Stimulated activated CD8-positive, alpha-beta memory T cell treated with anti-CD3 and anti-CD28 coated beads, Interleukin-15, amount 100 ng/mL, for 4 hours (primary cell): ENCODE data around the gene SRSF2.
A peak's percentile ranks its signal among the peaks of the same experiment; 100 is the strongest.
"Not testable (repeated sequence)": the region's sequence is repeated elsewhere in the genome, so short reads cannot be mapped to it uniquely, and the experiment has no call there.

Source experiments
- DNase-seq, 2 donors: peaks; one replicate each; pipeline ENCODE4 v3.0.0-alpha.2; 2020; ENCODE audit warnings: low read depth in 2 of 2

Gene SRSF2

GRCh38 chr17:76737082-76737675 is at the start of gene SRSF2:
TSS of gene SRSF2 (minus strand) at chr17:76737331. CDS start at chr17:76737160, 171 bp downstream.
- DNase-seq: peak; percentile 95 to 99

- no peak for DNase-seq
Observed at GRCh38 chr17:76784926-76785325, 47.8 kb upstream of the SRSF2 start.

- DNase-seq: no peak
Observed at GRCh38 chr17:76783146-76783545, 46.0 kb upstream of the SRSF2 start.

DNA sequence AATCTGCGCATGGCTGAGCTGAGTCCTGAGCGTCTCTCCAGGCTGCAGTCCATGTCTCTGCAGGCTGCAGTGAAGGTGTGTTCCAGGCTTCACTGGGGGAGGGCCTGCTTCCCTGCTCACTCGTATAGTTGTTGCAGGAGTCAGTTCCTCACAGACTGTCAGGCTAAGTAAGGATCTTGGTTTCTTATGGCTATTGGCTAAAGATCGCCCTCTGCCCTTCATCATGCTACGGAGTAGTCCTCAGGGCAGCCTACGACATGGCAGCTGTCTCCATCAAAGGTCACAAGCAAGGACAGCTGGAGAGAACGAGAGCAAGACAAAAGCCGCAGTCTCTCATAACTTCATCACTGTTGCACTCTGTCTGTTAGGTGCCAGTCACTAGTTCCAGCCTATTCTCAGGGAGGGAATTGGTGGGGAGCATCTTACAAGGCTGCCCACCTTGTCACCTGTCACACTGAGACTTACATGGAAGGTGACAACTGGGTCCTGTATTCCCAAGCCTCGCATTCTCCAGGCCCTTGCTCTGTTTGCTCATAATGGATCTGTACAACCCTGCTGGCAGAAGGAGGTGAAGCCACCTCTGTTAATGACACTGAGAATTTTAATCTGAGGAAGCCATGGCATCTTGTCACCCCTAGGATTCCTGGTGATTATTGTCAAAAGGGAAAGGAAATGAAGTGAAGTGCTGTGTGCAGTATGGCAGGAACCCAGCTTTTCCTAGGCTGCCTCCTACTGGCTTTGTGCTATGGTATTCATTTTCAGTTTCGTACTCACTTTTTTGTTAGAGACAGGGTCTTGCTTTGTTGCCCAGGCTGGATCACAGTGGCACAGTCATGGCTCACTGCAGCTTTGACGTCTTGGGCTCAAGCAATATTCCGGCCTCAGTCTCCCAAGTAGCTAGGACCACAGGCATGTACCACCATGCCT is 44.2 kb upstream of the SRSF2 start:
- no peak for DNase-seq

GRCh38 chr17:76775021-76775600 is 38.0 kb upstream of the SRSF2 start:
- no peak for DNase-seq

GRCh38 chr17:76772842-76773525 is 35.9 kb upstream of the SRSF2 start:
- DNase-seq: peak; percentile 13 to 60

DNA sequence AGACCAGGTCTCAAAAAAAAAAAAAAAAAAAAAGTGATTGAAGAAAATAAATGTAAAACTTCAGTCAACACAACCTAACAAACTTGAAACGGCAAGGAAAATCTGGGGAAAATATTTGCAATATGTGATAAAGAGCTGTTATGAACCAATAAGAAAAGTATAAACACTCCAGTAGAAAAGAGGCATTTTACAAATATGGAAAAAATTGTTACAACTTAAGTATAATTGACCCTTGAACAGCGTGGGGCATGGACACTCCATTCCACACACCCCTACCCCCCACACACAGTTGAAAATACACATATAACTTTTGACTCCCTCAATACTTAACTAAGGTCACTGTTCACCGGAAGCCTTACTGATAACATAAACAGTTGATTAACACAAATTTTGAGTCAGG is 21.4 kb upstream of the SRSF2 start:
- no peak for DNase-seq

DNA sequence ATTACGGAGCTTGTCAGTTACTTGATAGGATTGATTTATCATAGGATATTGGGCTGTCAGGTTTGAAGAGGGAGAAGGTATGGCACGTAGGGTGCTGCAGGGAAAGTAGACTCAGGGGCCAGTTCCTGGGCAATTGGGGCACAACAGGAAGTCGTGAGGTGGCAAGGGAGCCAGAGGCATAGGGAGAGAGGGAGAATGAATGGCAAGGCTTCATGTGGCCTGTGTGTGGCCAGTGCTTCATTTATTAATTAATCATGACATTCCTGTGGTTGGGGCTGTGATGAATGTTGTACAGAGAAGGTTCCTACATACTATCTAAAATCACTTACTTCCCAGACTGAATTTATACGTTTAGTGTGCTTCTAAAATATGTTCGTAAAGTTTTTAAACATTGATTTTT is 20.1 kb upstream of the SRSF2 start:
- no peak for DNase-seq

DNA sequence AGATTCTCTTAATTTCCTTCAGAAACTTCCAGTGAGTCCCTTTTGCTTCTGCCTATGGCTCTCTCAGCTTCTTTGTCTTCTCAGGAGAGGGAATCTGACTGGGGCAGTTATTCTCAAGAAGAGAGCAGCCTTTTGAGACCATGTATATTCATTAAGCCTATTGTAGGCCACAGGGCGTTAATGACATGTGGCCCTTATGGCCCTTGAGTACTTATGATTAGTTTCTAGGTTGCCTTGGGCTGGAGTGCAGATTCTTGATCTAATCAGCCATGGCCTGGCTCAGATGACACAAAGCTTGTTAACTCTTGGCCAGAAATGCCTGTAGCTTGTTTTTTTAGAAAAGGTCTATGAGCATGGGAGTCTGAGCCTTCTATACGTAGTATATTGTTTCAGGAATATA is 18.2 kb upstream of the SRSF2 start:
- no peak for DNase-seq

- no peak for DNase-seq
Observed at GRCh38 chr17:76753061-76753961, 16.2 kb upstream of the SRSF2 start.

- no peak for DNase-seq
Observed at GRCh38 chr17:76752006-76752405, 14.9 kb upstream of the SRSF2 start.

GRCh38 chr17:76751416-76751993 is 14.4 kb upstream of the SRSF2 start:
- no peak for DNase-seq

DNA sequence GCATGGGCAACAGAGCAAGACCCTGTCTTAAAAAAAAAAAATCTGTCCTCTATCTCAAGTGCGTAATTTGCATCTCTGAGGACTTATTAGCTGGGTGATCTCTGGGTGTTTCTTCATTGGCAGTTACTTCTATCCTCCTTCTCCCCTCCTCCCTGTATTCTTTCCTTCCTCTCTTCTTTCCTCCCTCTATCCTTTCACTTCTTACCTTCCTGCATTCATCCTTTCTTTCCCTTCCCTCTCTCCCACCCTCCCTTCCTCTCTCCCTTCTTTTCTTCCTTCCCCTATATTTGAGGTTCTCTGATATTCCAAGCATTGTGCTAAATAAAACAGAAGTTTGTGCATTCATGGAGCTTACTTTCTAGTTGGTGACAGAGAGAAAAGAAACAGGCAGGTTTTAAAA is 11.5 kb upstream of the SRSF2 start:
- DNase-seq: no peak

GRCh38 chr17:76747716-76748363 is 10.7 kb upstream of the SRSF2 start:
- DNase-seq: no peak

- not testable (repeated sequence) for DNase-seq
Observed at GRCh38 chr17:76745785-76746184, 8.7 kb upstream of the SRSF2 start.

DNA sequence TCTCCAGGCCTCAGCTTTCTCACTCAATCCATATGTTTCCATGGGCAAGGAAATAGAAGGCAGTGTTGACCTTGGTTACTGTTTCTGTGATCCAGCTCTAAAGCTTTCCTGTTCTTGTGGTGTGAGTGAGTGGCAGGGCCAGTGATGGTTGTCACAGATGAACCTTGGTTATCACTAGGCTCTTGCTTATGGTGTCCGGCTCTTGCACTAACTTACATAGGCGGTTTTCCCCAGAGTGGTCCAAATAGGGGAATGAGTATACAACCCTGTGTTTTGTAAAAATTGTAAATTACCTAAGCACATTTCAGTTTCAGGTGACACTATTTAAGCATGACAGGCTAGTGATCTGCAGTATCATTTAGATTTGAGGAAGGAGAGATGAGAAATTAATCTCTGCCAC is 7.6 kb upstream of the SRSF2 start:
- DNase-seq: no peak

- no peak for DNase-seq
Observed at GRCh38 chr17:76742958-76743357, 5.8 kb upstream of the SRSF2 start.

DNA sequence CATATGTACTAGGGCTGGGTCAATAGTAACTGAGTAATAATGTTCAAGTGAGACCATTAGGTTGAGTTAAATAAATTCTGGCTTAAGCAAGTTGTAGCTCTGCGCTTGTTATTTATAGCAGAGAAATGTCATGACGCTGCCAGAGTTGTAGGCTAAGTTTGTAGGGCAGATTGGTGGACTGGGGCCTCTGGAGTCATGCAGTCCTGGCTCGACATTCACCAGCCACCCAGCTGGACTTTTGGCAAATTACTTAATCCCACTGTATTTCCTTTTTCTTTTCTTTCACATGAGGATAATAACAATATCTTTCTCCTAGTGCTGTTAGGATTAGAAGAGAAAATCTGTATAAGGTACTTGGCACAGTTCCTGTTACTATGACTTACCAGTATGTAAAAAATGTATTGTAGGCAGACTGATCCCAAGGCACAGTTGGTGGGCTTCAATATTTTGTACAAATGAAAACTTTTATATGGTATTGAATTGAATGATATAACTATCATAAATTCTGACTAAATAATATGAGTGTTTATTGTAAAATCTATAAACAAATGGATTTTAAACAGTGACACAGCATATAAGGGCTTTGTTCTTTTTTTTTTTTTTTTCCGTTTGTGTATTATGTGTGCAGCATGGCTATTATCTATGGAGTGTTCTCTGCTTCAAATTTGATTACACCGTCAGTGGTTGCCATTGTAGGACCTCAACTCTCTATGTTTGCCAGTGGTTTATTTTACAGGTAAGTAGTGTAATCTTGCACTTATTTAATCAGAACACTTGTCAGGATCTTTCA is 3.4 kb upstream of the SRSF2 start:
- DNase-seq: no peak

DNA sequence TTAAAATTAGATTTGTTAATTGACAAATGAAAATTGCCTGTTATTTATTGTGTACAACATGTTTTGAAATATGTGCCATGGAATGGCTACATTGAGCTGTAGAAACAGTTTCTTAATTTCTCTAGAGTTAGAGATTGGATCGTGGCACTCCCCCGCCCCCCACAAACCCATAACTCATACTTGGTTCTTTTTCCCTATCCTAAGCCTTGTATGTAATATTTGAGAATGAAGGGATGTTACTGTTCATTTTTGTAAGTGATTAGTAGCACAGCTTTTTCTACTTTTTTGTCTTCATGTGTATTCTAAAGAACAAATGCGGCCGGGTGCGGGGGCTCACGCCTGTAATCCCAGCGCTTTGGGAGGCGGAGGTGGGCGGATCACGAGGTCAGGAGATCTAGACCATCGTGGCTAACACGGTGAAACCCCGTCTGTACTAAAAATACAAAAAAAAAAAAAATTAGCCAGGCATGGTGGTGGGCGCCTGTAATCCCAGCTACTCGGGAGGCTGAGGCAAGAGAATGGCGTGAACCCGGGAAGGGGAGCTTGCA is 2.5 kb upstream of the SRSF2 start:
- not testable (repeated sequence) for DNase-seq
